HT1080 (cell line): Measurements from ENCODE around the gene CBX1. TPM values are rescaled to one million over a fixed set of nuclear protein-coding genes. Genes with fewer than 3 reads are reported as not detected.
"Not testable (repeated sequence)": the region's sequence is repeated elsewhere in the genome, so short reads cannot be mapped to it uniquely, and the experiment has no call there.

Experiments
- DNase-seq: peaks from one replicate; pipeline ENCODE4 v3.0.0-alpha.2; 2015; ENCODE audit warnings: low read depth
- total RNA-seq: library from RNA; depleted of rRNA; stranded (reverse); fragments of >200 nt; shearing (Covaris generic); gene quantifications from 2 replicates; pipeline ENCODE4 v1.2.3, GENCODE V29; 2014

CBX1 gene
- total RNA-seq, 1 experiment from 2014 or later, result 84.4 TPM

DNA sequence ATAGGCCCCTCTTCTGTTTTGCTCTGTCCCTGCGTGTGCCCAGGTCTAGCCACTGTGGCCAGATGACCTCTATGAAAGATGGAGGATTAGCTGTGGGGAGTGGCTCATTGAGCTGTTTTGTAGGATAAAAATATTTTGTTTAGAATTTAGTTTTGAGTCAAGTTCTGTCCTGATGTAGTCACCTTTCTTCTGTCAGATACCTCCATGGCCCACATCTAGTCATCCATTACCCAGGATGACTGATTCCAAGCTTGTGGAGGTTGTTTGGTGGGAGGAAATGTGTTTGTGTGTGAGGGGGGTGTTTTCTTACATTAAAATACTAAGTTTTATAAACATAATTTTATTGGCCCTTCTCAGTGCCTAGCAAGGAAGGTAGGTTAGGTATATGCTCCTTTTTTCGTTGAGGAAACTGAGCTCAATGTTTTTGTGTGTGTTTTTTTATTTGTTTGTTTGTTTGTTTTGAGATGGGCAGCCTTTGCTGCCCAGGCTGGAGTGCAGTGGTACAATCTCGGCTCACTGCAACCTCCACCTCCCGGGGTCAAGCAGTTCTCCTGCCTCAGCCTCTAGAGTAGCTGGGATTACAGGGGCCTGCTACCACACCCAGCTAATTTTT, 22.6 kb upstream of the CBX1 start:
- no peak for DNase-seq

DNA sequence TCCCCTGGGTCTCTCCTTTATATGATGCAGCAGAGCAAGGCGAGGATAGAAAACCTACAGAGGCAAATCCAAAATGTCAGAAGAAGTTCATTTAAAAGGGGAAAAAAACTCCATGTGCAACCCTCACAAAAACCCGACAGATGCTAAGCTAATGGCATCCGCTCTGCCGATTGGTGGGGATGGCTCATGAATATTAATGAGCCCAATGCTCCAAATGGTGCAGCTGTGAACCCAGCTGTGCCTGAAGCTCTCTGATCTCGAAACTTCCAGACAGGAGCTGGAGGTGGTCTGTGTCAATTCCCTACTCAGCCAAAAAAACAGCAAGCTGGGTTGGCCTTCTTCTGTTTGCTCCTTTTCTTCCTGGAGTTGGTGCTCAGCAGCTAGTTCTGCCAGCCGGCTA, 21.8 kb upstream of the CBX1 start:
- no peak for DNase-seq

DNA sequence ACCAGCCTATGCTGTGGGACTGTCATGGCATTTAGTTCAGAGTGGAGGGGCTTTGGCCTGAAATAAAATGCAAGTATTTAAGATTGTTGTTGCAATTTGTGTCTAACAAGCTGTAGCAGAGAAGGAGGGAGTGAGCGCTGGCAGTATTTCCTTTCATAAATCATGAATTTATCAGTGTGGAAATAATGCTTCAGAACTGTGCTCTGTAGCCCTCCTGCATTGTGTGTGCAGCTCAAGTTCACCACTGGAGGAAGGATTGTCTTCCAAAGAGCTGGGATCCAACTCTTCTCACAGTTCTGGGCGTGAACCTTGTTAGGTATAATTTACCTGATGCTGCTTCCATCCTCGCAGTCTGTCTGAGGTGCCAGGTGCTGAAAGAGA, 21.4 kb upstream of the CBX1 start:
- DNase-seq, result no peak

DNA sequence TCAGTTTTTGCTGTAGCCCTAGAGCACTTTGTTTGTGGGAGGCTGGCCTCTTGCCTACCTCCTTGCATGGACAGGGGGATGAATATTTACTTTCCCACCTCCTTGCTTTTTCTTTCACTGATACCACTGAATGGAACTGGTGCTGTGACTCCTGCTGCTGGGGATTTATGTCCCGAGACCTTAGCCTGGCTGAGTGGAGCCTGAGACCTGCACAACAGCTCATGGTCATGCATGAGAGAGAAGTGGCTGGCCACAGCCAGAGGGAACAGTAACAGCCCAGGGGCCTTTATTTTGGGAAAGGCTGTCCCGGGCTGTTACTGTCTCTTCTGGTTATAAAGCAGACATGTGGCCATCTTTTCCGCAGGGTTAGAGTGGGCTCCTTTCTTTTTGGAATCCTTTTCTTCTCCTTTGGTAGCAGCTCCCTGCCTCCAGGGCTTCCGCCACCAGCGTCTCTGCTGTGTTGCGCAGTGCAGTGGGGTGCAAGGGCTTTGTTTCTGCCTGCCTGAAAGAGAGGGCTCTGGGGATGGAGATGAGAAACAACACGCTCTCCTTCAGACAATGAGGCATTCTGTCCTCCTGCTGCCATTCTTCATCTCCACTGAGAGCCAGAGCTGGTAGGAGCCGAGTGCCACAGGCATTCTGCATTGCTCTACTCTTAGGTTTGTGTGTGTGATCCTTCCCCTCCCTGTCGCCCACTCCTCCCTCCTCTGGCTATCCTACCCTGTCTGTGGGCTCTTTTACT, 20.8 kb upstream of the CBX1 start:
- DNase-seq, result no peak

DNA sequence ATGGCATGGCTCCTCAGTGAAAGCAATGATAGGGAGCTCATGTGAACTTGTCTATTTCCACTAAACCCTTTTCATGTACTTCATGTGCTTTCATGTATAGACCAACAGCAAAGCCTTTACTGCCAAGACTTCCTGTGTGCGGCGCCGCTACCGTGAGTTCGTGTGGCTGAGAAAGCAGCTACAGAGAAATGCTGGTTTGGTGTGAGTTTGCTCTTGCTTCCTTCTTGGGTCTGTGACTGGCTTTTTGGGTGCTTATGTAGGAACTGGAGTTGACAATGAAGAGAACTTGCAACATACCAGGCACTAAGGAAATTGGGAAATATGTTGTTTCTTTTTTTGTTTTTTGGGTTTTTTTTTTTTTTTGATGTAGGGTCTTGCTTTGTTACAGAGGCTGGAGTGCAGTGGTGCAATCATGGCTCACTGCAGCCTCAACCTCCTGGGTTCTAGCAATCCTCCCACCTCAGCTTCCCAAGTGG, 12.0 kb upstream of the CBX1 start:
- no peak for DNase-seq

DNA sequence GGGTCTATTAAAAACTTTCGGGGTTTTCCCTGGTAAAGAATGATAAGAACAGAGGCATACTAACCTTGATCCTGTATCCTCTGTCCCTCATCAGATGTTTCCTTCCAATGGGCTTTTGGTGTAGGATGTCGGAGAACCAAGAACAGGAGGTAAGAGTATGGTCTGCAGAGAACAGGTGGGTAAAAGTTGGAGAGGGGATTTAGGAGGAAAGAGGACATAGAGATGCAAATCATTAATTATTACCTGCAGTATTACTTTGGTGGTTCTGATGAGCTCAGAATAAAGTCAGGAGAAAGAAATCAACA, 10.6 kb upstream of the CBX1 start:
- no peak for DNase-seq

DNA sequence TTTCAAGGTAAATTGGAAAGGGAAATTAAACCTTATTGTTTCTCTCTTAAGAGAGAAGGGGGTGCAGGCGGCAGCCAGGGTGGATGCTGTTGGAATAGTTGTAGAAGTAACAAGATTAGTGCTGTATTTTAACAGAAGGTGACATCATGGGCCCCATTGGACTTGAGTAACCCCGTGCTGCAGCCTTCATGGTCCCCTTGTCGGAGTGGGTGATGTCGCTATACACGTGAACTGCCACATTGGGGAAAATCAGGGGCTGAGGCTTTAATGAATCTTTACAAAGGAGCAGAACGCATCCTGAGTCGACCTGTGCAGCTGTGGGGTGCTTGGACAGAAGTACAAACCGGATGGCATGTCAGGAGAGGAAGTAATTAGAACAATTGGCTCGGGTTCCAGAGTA, 9.5 kb upstream of the CBX1 start:
- no peak for DNase-seq

DNA sequence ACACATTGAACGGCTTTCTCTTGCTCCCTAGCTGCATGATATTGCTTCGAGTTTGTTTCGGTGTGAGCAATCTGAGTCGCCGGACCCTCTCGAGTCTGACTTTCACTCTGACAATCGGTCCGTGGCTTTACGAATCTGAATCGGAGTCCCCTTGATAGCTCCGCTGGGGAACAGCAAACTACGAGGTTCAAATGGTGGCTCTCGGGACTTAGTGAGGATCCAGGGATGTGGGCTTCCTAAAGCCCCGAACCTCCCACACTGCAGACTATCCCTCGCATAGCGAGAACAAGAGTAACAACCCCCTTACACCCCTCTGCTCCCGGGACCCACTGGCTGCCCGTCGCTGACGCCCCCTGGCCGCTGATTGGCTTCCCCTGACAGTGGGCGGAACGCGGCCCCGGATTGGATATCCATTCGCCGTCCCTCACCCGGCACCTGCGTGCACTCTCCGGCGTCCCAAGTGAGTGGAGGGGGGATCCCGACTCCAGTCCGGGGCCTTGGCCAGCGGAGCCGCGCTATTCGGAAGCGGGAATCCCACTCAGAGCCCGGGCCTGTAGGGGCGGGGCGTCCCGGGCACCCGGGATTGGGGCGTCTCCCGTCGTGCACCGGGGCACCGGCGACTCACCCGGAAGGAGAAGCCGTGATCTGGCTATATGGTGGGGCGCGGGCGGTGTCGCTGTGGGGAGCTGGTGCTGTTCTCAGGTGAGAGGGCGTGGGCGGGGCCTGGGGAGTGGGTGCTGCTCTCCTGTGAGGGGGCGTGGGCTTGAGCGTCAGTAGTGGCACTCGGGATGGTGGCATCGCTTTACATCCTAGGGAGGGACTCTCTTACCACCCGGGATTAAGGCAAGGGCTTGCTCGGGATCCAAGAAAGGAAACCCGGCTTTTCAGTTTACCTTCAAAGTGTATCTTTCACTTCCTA, 6.1 kb upstream of the CBX1 start, which contains the start of gene SNX11:
Gene SNX11 (plus strand): TSS at position 630 of the 919 bp plus-strand sequence. CDS start 4,278 bp downstream, outside the sequence.
- DNase-seq, result peak; percentile 90

DNA sequence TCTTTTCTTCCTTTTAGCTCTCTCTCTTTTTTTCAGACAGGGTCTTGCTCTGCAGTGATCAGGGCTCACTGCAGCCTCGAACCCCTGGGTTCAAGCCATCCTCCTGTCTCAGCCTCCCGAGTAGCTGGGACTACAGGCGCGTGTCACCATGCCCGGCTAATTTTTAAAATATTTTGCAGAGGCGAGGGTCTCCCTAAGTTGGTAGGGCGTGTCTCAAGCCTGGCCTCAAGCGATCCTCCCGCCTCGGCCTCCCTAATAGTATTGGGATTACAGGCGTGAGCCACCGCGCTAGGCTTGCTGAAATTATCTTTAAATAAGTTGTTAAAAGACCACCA, 5.5 kb upstream of the CBX1 start:
- no peak for DNase-seq

DNA sequence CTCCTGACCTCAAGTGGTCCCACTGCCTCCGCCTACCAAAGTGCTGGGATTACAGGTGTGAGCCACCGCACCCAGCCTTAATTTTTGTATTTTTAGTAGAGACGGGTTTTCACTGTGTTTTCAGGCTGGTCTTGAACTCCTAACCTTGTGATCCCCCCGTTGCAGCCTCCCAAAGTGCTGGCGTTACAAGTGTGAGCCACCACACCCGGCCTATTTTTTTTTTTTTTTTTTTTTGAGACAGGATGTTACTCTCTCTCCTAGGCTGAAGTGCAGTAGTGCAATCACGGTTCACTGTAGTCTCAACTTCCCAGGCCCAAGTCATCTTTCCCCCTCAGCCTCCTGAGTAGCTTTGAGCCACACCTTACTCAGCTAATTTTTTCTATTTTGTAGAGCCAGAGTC, 3.2 kb upstream of the CBX1 start:
- no peak for DNase-seq

DNA sequence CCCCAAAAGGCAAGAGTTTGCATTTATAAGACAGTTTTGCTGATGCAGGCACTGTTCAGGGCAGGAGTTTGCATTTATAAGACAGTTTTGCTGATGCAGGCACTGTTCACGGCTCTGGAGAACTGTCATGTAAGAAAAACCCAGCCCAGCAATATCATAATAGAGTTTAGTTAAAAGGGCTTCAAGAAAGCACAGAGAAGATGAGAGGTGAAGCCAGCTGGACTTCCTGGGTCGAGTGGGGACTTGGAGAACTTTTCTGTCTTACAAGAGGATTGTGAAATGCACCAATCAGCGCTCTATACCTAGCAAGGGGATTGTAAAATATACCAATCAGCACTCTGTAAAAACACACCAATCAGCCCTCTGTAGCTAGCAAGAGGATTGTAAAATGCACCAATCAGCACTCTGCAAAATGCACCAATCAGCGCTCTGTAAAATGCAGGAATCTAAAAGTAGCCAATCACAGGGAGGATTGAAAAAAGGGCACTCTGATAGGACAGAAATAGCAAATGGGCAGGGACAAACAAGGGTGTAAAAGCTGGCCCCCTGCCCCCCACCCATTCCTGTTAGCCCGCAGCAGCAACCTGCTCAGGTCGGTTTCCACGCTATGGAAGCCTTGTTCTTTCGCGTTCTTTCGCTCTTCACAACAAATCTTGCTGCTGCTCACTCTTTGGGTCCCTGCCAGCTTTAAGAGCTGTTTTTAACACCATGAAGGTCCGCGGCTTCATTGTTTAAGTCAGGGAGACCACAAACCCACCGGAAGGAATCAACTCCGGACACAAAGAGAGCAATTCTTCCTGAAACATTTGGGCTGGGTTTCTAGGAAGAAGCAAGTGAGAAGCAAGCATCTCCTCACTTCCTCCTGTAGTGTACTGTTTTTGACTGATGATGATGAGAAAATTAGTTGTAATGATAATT, 1.8 kb upstream of the CBX1 start:
- DNase-seq, result peak; percentile 23

DNA sequence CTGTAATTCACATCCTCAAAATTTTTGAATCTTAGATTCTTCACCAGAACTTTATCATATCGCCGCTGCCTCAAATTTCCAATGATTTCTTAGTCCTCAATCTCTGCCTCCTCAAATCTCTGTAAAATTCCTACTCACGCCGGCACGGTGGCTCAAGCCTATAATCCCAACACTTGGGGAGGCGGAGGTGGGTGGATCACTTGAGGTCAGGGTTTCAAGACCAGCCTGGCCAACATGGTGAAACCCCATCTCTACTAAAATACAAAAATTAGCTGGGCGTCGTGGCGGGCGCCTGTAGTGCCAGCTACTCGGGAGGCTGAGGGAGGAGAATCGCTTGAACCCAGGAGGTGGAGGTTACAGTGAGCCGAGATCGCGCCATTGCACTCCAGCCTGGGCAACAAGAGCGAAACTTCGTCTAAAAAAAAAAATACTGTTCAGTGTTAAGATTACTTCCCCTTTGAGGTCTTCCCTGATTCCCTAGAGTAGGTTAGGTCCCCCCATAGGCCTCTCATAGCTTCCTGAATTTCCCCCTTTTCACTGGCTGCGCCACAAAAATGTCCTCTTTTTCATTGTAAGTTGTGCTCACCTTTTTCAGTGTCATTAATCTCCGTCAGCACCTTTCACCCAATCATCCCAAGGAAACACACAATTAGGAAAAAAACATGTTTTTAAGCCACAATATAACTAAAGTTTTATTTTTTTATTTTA, 919 bp upstream of the CBX1 start:
- no peak for DNase-seq

DNA sequence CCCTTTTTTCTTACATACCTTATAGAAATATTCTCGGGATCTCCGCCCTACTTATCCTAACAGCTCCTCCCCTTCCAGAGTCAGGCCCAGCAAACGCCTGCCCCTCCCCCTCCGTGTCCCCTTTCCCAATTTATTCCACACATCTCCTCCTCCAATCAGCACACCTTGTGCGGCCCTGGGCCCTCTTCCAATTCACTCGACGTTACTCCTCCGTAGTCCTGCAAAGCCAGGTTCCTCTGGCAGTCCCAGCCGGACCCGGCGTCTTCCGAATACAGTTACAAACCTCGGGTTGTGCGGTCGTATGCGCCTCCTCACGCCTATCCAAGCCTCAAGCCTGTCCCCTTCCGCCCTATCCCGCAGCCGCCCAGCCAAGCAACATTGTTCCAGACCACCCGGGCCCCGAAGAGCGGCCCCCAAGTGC, 677 bp downstream of the CBX1 start:
- DNase-seq, result peak; percentile 67

DNA sequence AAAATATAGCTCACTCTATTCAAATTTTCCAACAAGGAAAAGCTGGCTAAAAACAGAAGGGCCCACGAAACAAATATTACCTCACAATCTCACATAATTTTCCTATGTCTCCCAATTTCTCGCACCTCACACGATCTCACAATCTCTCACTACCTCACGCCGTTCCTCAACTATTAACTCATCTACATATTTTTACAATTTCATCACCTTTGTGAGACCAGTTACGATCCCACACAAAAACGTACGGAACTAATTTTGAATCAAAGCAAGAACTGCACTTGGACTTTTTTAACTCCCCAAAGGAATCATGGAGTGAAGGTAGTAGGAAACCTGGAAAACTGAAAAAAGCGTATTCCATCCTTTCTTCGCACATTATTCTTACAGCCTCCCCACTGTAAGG, 1.1 kb downstream of the CBX1 start:
- DNase-seq, result no peak

DNA sequence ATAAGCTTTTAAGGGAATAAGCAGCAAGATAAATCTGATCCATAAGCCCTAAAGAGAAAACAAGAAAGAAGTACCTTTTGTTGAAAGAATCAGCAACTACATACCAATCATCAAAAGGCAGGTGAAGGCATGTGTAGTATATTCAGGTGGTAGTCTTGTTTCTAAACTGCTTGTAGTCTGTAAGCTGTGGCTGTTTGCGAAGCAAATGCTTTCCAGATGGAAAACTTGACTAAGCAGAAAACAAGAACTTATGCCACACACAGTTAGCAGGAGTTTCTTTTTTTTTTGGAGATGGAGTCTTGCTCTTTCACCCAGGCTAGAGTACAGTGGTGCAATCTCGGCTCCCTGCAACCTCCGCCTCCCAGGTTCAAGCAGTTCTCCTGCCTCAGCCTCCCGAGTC, 5.7 kb downstream of the CBX1 start:
- no peak for DNase-seq

DNA sequence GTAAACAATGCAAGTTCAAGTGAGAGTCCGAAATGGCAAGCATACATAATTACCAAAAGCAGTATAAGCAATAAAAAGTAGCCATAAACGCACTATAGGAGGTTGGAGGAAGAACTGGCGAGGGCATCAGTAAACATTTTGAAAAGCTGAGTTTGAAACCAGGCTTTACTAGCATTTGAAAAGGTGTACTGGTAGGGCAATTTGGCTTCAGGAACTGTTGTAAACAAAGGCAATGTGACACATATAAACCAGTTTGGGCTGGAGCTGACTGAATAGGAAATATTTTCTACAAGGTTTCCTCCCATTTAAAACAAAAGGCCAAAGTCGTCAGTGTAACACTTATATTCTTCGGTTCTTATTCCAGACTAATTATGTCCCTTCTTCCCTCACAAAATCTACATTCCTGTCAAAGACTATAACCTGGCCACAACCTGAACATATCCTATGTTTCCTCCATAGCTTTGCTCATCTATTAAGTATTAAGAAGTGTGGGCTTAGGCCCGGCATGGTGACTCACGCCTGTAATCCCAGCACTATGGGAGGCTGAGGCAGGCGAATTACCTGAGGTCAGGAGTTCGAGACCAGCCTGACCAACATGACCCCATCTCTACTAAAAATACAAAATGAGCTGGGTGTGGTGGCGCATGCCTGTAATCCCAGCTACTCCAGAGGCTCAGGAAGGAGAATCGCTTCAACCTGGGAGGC, 7.8 kb downstream of the CBX1 start:
- no peak for DNase-seq

DNA sequence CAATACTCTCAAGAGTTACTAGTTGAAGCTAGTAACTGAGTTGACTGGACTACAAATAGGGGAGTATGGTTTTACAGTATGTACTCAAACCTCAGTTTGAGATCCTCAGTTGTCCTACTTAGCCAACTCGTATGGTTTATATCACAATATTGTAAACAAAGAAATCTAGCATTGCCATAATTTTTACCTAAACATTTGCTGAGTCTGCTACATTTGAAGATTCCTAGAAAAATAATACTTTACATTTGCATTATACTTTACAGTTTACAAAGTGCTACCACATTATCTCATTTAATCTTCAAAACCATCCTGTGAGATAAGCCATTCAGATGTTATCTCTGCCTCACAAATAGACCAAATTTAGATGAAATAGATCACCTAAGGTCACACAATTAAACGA, 16.3 kb downstream of the CBX1 start:
- no peak for DNase-seq

DNA sequence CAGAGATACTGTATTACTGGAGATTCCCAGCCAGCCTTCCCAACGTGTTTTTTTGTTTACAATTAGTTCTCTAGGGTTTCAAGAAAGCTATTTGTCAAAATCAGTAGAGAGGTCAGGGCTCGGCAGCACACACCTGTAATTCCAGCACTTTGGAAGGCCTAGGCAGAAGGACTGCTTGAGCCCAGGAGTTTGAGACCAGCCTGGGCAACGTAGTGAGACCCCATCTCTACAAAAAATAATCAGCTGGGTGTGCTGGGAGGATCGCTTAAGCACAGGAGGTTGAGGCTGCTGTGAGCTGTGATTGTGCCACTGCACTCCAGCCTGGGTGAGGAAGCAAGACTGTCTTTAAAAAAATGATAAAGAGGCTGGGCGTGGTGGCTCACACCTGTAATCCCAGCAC, 19.4 kb downstream of the CBX1 start:
- DNase-seq, result no peak

DNA sequence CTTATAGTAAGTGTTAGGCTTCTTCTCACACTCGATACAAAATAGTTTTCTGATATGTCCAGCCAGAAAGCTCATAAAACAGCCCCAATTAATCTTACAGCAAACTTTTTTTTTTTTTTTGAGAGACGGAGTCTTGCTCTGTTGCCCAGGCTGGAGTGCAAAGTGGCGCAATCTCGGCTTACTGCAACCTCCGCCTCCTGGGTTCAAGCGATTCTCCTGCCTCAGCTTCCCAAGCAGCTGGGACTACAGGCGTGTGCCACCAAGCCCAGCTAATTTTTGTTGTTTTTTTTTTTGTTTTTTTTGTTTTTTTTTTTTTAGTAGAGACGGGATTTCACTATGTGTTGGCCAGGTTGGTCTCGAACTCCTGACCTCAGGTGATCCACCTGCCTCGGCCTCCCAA, 24.1 kb downstream of the CBX1 start:
- DNase-seq, result not testable (repeated sequence)
